HEK293T (cell line): ENCODE results near the gene IST1.

Experiments
- CTCF ChIA-PET: fragments of 350-600 bp; formaldehyde crosslinking; extraction: SDS; loops from one replicate; lab custom pipeline; 2021; ENCODE audit warnings: antibody characterized with exemption, inconsistent platforms; lab: Yijun Ruan, JAX
- POLR2A ChIA-PET: fragments of 350-600 bp; formaldehyde crosslinking; extraction: SDS; loops from one replicate; lab custom pipeline; 2020; ENCODE audit warnings: antibody characterized with exemption, inconsistent platforms; lab: Yijun Ruan, JAX
- DNase-seq: peaks from one replicate; pipeline ENCODE4 v3.0.0; 2012; ENCODE audit warnings: mixed read lengths; ENCODE audit errors: extremely low spot score
- ARNT ChIP-seq: fragments of 450-650 bp; IDR thresholded peaks from 2 replicates; pipeline ENCODE4 v1.6.1; 2017; ENCODE audit warnings: mild to moderate bottlenecking
- BHLHE40 ChIP-seq: fragments of 450-650 bp; IDR thresholded peaks from 2 replicates; pipeline ENCODE4 v1.6.1; 2016; ENCODE audit warnings: mild to moderate bottlenecking, moderate library complexity, borderline replicate concordance
- CTBP1 ChIP-seq: fragments of 450-650 bp; IDR thresholded peaks from 2 replicates; pipeline ENCODE4 v1.6.1; 2016; ENCODE audit warnings: borderline replicate concordance
- ELF4 ChIP-seq: fragments of 450-650 bp; IDR thresholded peaks from 2 replicates; pipeline ENCODE4 v1.6.1; 2017; ENCODE audit warnings: antibody characterized with exemption
- FOXA1 ChIP-seq: fragments of 450-650 bp; IDR thresholded peaks from 2 replicates; pipeline ENCODE4 v1.6.1; 2016; ENCODE audit warnings: mild to moderate bottlenecking
- FOXK2 ChIP-seq: fragments of 450-650 bp; IDR thresholded peaks from 2 replicates; pipeline ENCODE4 v1.6.1; 2016; ENCODE audit warnings: mild to moderate bottlenecking
- FOXM1 ChIP-seq: fragments of 450-650 bp; IDR thresholded peaks from 2 replicates; pipeline ENCODE4 v1.6.1; 2017; ENCODE audit warnings: mild to moderate bottlenecking, borderline replicate concordance
- HDGF ChIP-seq: fragments of 450-650 bp; IDR thresholded peaks from 2 replicates; pipeline ENCODE4 v1.6.1; 2017; ENCODE audit warnings: antibody characterized with exemption, borderline replicate concordance
- L3MBTL2 ChIP-seq: fragments of 450-650 bp; conservative IDR thresholded peaks from 2 replicates; pipeline ENCODE4 v1.6.1; 2016; ENCODE audit warnings: mild to moderate bottlenecking
- LEF1 ChIP-seq: fragments of 450-650 bp; IDR thresholded peaks from 2 replicates; pipeline ENCODE4 v1.6.1; 2017; ENCODE audit warnings: mild to moderate bottlenecking, borderline replicate concordance
- NFRKB ChIP-seq: fragments of 450-650 bp; IDR thresholded peaks from 2 replicates; pipeline ENCODE4 v1.6.1; 2016; ENCODE audit warnings: mild to moderate bottlenecking, moderate library complexity
- PKNOX1 ChIP-seq: fragments of 450-650 bp; IDR thresholded peaks from 2 replicates; pipeline ENCODE4 v1.6.1; 2016
- SP1 ChIP-seq: fragments of 450-650 bp; IDR thresholded peaks from 2 replicates; pipeline ENCODE4 v1.6.1; 2017
- SUZ12 ChIP-seq: fragments of 450-650 bp; IDR thresholded peaks from 2 replicates; pipeline ENCODE4 v1.6.1; 2016; ENCODE audit warnings: mild to moderate bottlenecking
- TARDBP ChIP-seq: fragments of 450-650 bp; IDR thresholded peaks from 2 replicates; pipeline ENCODE4 v1.6.1; 2016
- ZNF384 ChIP-seq: fragments of 450-650 bp; IDR thresholded peaks from 2 replicates; pipeline ENCODE4 v1.6.1; 2016

Gene IST1

GRCh38 chr16:71937868-71938510, 42.7 kb downstream of the IST1 start:
- CTCF ChIA-PET: interaction anchor here (0.6 kb wide), 1 partner anchor 259 kb away, joined by 3 read pairs; no protein-coding TSS in a partner anchor
- POLR2A ChIA-PET: no interaction called here
- DNase-seq: no peak
- no peak for TF ChIP-seq ARNT
- no peak for TF ChIP-seq FOXA1
- no peak for TF ChIP-seq SP1
- no peak for TF ChIP-seq ZNF384
- TF ChIP-seq HDGF: no peak
- TF ChIP-seq SUZ12: no peak
- no peak for TF ChIP-seq PKNOX1

GRCh38 chr16:71943887-71944286, 48.6 kb downstream of the IST1 start:
- ChIA-PET POLR2A (no interaction called here), CTCF (no interaction called here)
- no peak for TF ChIP-seq HDGF
- no peak for TF ChIP-seq SUZ12
- no peak for TF ChIP-seq TARDBP
- TF ChIP-seq PKNOX1: no peak
- TF ChIP-seq FOXK2: no peak
- no peak for TF ChIP-seq ELF4
- no peak for TF ChIP-seq L3MBTL2
- TF ChIP-seq FOXA1: no peak
- no peak for TF ChIP-seq LEF1
- TF ChIP-seq NFRKB: no peak
- no peak for TF ChIP-seq FOXM1
- TF ChIP-seq CTBP1: no peak
- no peak for TF ChIP-seq BHLHE40
- TF ChIP-seq ZNF384: no peak
- TF ChIP-seq ARNT: no peak
- DNase-seq: no peak

- CTCF ChIA-PET: no interaction called here
- no peak for DNase-seq
- POLR2A ChIA-PET: no interaction called here
- TF ChIP-seq ELF4 (no peak), FOXA1 (no peak), L3MBTL2 (no peak), CTBP1 (no peak), ZNF384 (no peak)
Measured at GRCh38 chr16:71945616-71946015, 50.3 kb downstream of the IST1 start.

GRCh38 chr16:71952825-71953224, 57.5 kb downstream of the IST1 start:
- ChIA-PET POLR2A (no interaction called here), CTCF (no interaction called here)
- TF ChIP-seq ELF4: no peak
- no peak for TF ChIP-seq SP1
- TF ChIP-seq TARDBP: no peak
- no peak for TF ChIP-seq BHLHE40
- TF ChIP-seq NFRKB: no peak
- no peak for TF ChIP-seq FOXK2
- TF ChIP-seq FOXM1: no peak
- no peak for TF ChIP-seq SUZ12
- TF ChIP-seq CTBP1: no peak
- no peak for TF ChIP-seq ARNT
- TF ChIP-seq FOXA1: no peak
- TF ChIP-seq ZNF384: no peak
- no peak for TF ChIP-seq LEF1
- no peak for TF ChIP-seq HDGF
- TF ChIP-seq PKNOX1: no peak
- no peak for TF ChIP-seq L3MBTL2

GRCh38 chr16:71954180-71954579, 58.8 kb downstream of the IST1 start:
- POLR2A ChIA-PET: no interaction called here
- CTCF ChIA-PET: no interaction called here

More at GRCh38 chr16:71952825-71953224, 57.5 kb downstream of the IST1 start:
- DNase-seq: no peak

GRCh38 chr16:71954699-71955195, 59.4 kb downstream of the IST1 start:
- no peak for DNase-seq
- ChIA-PET POLR2A (no interaction called here), CTCF (no interaction called here)
- TF ChIP-seq SUZ12: no peak
- no peak for TF ChIP-seq NFRKB
- no peak for TF ChIP-seq HDGF
- no peak for TF ChIP-seq FOXK2

More at GRCh38 chr16:71954180-71954579, 58.8 kb downstream of the IST1 start:
- no peak for DNase-seq
- TF ChIP-seq ARNT (no peak), FOXA1 (no peak)

- POLR2A ChIA-PET: no interaction called here
- CTCF ChIA-PET: no interaction called here
- DNase-seq: no peak
- no peak for TF ChIP-seq PKNOX1
- TF ChIP-seq HDGF: no peak
- no peak for TF ChIP-seq LEF1
- no peak for TF ChIP-seq L3MBTL2
- TF ChIP-seq BHLHE40: no peak
- no peak for TF ChIP-seq TARDBP
- TF ChIP-seq FOXM1: no peak
- no peak for TF ChIP-seq NFRKB
- no peak for TF ChIP-seq ELF4
- no peak for TF ChIP-seq FOXA1
- TF ChIP-seq SP1: no peak
- no peak for TF ChIP-seq FOXK2
- no peak for TF ChIP-seq ZNF384
- no peak for TF ChIP-seq SUZ12
- TF ChIP-seq ARNT: no peak
- TF ChIP-seq CTBP1: no peak
Measured at GRCh38 chr16:71956486-71956885, 61.2 kb downstream of the IST1 start.
